ENCODE data around the gene SLC25A43. TPM values are rescaled to one million over a fixed set of nuclear protein-coding genes. Genes with fewer than 3 reads are reported as not detected.

SLC25A43 gene
- total RNA-seq, 4 donors from 2014 or later = 0.87 to 2.7 (median 1.8) TPM

DNA sequence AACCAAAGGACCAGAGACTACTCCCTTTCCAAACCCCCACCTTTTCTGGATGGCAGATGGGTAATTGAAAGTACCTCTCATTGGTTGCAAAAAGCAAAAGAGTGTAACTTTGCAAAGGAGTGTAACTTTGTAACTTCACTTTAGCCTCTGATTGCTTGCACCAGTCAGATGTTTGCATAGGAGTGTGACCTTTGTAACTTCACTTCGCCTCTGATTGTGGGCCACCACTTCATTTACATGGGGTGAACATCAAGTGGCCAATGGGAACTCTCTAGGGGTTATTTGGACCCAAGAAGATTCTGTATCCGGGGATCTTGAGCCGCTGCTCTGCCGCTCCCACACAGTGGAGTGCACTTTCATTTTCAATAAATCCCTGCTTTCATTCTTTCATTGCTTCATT lies 9.9 kb upstream of the SLC25A43 start:
- ATAC-seq (no peak), DNase-seq (no peak)
- Histone ChIP-seq H3K36me3 (no peaks in the 10 kb centered on the region), H3K4me3 (no peak overlapping the region), H3K27ac (no peak overlapping the region), H3K4me1 (no peaks in the 10 kb centered on the region), H3K27me3 (no peaks in the 10 kb centered on the region), H3K9me3 (no peaks in the 10 kb centered on the region)
- in situ Hi-C loops (cut with MboI; ENCODE audit: low sequenced_read_pairs in 4 of 4) = no loop called here
- intact Hi-C loops (cut with DNase I; ENCODE audit: low total_unique reads) = no loop called here
- TF ChIP-seq CTCF (IDR thresholded peaks at IDR 0.05 in 4 of 5, conservative IDR thresholded peaks at IDR 0.05 in 1 of 5) (no peak), POLR2A (IDR thresholded peaks at IDR 0.05) (no peak)

- Histone ChIP-seq H3K27ac (no peak overlapping the region), H3K4me1 (no peaks in the 10 kb centered on the region), H3K36me3 (no peaks in the 10 kb centered on the region), H3K4me3 (no peak overlapping the region), H3K27me3 (no peaks in the 10 kb centered on the region), H3K9me3 (no peaks in the 10 kb centered on the region)
- in situ Hi-C loops (cut with MboI; ENCODE audit: low sequenced_read_pairs in 4 of 4) = no loop called here
- DNase-seq (no peak), ATAC-seq (no peak)
- intact Hi-C loops (cut with DNase I; ENCODE audit: low total_unique reads) = no loop called here
- TF ChIP-seq CTCF (IDR thresholded peaks at IDR 0.05 in 4 of 5, conservative IDR thresholded peaks at IDR 0.05 in 1 of 5) (no peak), POLR2A (IDR thresholded peaks at IDR 0.05) (no peak)
Observed at GRCh38 chrX:119389871-119390501, 9.2 kb upstream of the SLC25A43 start.

GRCh38 chrX:119391279-119391678 lies 7.9 kb upstream of the SLC25A43 start:
- no peaks in the 10 kb centered on the region for H3K36me3 ChIP-seq
- no peaks in the 10 kb centered on the region for H3K9me3 ChIP-seq
- no peak for ATAC-seq
- H3K27ac ChIP-seq = no peak overlapping the region
- in situ Hi-C loops (cut with MboI; ENCODE audit: low sequenced_read_pairs in 4 of 4) = no loop called here
- no peak for DNase-seq
- H3K4me1 ChIP-seq = no peaks in the 10 kb centered on the region
- TF ChIP-seq CTCF (IDR thresholded peaks at IDR 0.05 in 4 of 5, conservative IDR thresholded peaks at IDR 0.05 in 1 of 5) = no peak
- no peak for TF ChIP-seq POLR2A (IDR thresholded peaks at IDR 0.05)
- intact Hi-C loops (cut with DNase I; ENCODE audit: low total_unique reads) = no loop called here
- H3K4me3 ChIP-seq = no peak overlapping the region
- no peaks in the 10 kb centered on the region for H3K27me3 ChIP-seq

DNA sequence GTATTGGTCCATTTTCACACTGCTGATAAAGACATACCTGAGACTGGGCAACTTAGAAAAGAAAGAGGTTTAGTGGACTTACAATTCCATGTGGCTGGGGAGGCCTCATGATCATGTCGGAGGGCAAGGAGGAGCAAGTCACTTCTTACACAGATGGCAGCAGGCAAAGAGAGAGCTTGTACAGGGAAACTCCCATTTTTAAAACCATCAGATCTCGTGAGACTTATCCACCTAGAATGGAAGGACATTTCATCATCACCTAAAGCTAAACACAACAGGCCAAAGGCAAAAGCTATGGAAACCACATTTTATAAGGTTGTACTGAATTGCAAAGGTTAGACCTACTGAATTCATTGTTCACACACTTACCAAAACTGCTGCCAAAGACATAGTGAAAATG lies 6.0 kb upstream of the SLC25A43 start:
- H3K36me3 ChIP-seq = no peaks in the 10 kb centered on the region
- H3K27ac ChIP-seq = no peak overlapping the region
- no peaks in the 10 kb centered on the region for H3K4me1 ChIP-seq
- no peak for TF ChIP-seq POLR2A (IDR thresholded peaks at IDR 0.05)
- TF ChIP-seq CTCF (IDR thresholded peaks at IDR 0.05 in 4 of 5, conservative IDR thresholded peaks at IDR 0.05 in 1 of 5) = no peak
- no peak overlapping the region for H3K4me3 ChIP-seq
- in situ Hi-C loops (cut with MboI; ENCODE audit: low sequenced_read_pairs in 4 of 4) = no loop called here
- H3K9me3 ChIP-seq = no peaks in the 10 kb centered on the region
- DNase-seq = no peak
- no peaks in the 10 kb centered on the region for H3K27me3 ChIP-seq
- no peak for ATAC-seq
- intact Hi-C loops (cut with DNase I; ENCODE audit: low total_unique reads) = no loop called here

DNA sequence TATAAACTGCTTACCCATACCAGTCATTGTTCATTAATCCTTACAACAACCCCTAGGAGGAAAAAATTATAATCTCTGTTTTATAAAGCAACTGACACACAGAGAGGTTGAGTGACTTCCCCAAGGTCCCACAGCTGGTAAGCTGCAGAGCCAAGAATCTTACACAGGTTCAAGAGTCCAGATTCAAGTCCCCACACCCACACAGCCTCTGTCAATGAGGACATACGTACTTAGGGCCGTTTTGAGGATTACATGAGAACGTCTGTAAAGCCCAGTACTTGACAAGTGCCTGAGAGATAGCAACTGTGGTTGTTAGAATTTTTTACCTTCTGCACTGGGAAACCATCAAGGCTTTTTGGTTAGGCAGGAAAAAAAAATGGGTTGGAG lies 556 bp upstream of the SLC25A43 start:
- in situ Hi-C loops (cut with MboI; ENCODE audit: low sequenced_read_pairs in 4 of 4) = no loop called here
- H3K9me3 ChIP-seq = no peaks in the 10 kb centered on the region
- peak overlapping the region; percentile 51 to 68 (median 62) for H3K27ac ChIP-seq
- DNase-seq (no peak), ATAC-seq (no peak)
- peak overlapping the region; percentile 44 to 56 (median 52) for H3K4me3 ChIP-seq
- H3K4me1 ChIP-seq = no peaks in the 10 kb centered on the region
- H3K27me3 ChIP-seq = peaks cover 0 to 13% (median 0%) of the 10 kb centered on the region in 3 donors
- intact Hi-C loops (cut with DNase I; ENCODE audit: low total_unique reads) = no loop called here
- TF ChIP-seq CTCF (IDR thresholded peaks at IDR 0.05 in 4 of 5, conservative IDR thresholded peaks at IDR 0.05 in 1 of 5) = no peak
- no peak for TF ChIP-seq POLR2A (IDR thresholded peaks at IDR 0.05)
- H3K36me3 ChIP-seq = no peaks in the 10 kb centered on the region

Measured in gastrocnemius medialis (tissue), 4 donors.